Amniotic epithelial cell (primary cell): ENCODE results near the gene TELO2.

Source experiments
- DNase-seq: peaks from one replicate; pipeline ENCODE4 v3.0.0-alpha.2; 2010; ENCODE audit warnings: low read depth

Gene TELO2

DNA sequence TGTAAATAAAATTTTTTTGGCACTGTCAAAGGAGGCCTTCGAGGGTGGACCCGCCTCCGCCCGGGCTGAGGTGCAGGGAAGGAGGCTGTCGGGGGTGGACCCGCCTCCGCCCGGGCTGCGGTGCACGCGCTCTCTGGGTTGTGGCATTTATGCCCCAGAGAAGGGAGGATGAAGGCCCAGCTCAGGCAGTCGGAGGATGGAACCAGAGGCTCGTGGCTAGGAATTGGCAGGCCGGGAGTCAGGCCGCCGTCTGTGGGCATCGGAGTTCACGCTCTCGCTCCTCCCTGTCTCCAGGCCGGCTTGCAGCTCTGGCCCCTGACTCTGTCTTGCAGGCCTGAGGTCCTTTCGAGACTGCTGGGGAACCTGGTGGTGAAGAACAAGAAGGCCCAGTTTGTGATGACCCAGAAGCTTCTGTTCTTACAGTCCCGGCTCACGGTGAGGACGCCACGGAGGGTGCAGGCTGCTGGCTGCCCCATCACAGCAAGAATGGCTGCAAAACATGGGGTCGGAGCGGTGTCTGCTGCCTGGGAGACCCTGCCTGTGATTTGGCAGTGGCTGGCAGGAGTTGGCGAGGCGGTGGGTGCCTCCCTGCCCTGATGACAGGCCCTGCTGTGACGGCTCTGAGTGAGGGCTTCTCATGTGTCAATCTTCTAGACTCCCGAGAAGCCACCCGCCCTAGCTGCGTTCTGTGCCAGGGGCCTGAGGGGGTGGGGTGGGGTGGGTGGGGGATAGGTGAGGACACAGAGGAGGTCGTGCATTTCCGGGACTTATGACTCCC lies 5.9 kb downstream of the TELO2 start:
- no peak for DNase-seq

- no peak for DNase-seq
Measured at GRCh38 chr16:1499756-1500464, 6.8 kb downstream of the TELO2 start.

GRCh38 chr16:1500465-1501150 lies 7.4 kb downstream of the TELO2 start:
- no peak for DNase-seq

GRCh38 chr16:1501630-1502029 lies 8.5 kb downstream of the TELO2 start:
- no peak for DNase-seq

DNA sequence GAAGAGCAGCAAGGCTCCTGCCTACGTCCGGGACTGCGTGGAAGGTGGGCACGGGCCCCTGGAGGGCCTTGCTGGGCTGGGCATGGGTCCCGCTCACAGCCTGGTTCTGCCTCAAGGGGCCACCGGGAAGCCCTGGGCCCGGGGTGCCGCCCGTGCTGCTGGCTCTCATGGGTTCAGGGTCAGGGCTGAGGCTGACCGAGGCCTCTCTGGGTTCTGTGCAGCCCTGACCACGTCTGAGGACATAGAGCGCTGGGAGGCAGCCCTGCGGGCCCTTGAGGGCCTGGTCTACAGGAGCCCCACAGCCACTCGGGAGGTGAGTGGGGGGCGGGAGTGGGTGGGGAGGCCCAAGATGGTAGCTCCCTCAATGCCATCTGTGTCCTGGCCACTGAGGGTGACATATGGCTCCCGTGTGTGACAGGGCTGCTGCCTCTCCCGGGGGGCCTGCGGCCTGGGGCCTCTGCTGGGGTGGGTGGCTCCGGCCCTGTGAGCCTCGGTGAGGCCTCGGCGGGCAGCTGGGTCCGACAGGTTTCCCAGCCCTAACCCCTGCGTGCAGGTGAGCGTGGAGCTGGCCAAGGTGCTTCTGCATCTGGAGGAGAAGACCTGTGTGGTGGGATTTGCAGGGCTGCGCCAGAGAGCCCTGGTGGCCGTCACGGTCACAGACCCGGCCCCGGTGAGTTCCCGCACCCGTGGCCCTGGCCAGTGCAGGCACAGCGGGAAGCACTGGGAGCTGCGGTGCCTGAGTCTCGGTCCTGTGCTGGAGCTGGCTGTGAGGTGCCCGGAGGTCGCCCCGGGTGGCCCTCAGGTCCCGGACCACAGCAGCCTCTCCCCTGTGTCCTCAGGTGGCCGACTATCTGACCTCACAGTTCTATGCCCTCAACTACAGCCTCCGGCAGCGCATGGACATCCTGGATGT lies 9.2 kb downstream of the TELO2 start:
- DNase-seq: no peak

- no peak for DNase-seq
Measured at GRCh38 chr16:1503110-1503955, 10.2 kb downstream of the TELO2 start.

DNA sequence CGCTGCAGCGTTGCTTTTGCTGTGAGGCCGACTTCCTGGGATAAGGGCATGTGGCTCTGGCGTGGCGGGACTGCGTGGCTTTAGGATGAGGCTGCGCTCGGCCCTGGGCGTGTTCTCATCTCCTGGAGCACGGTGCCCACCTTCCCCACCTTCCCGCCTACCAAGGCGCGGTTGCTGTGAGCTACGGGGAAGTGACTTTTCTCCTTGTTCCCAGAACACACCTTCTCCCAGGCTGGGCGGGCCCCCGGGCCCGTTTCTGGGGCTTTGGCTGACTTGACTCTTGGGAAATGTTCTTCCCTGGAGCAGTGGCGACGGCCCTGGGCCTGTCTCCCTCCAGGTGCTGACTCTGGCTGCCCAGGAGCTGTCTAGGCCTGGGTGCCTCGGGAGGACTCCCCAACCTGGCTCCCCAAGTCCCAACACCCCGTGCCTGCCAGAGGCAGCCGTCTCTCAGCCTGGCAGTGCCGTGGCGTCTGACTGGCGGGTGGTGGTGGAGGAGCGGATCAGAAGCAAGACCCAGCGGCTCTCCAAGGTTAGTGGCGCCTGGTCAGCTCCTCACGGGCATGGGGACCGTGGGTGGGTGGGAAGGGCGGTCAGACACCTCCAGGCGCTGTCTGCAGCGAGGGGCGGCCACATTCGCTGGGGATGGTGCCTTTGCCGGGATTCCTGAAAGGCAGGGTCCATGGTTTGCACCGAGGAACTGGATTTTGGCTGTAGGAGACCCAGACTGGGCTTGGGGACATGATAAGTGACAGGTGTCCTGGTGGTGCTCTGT lies 12.1 kb downstream of the TELO2 start:
- no peak for DNase-seq

DNA sequence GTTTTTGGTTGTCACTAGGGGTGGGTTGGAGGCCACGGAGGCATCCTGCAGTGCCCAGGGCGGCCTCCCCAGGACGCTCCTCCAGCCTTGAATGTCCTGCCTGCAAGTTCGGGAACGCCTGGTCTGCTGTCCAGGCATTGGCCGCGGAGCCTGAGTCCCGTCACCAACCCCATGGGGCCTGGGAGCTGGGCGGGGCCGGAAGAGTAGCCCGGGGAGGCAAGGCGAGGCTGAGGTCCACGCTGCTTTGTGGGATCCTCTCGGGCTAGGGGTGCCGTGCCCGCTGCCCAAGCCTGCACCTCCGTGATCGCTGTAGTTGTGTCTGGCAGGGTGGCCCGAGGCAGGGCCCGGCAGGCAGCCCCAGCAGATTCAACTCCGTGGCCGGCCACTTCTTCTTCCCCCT lies 12.8 kb downstream of the TELO2 start:
- no peak for DNase-seq

DNA sequence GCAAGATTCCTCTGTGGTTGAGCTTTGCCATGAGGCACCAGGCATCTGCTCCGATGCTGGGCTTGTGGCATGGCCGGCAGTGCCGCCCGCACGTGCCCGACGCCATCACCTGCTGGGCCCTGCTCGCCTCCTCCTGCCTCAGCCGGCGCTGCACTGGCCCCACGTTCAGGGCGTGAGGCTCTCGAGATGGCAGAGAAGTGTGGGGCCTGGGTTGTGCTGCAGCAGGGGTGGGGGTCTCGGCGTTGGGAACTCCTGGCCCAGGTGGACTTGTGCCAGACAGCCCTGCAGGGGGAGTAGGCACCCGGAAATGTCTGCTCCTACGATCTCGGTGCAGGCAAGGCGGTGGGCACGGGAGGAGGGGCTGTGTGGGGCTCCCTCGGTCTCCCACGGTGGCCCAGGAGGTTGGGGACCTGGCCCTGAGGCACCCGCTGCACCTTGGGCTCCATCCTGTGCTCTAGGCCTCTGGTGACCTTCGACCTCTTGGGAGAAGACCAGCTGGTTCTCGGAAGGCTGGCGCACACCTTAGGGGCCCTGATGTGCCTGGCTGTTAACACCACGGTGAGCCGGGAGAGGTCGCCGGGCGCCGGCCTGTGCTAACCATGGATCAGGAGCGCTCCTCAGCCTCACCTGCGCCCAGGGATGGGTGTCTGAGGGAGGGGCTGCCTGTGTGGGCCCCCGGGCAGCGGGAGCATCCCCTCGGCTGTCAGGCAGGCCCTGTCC lies 13.5 kb downstream of the TELO2 start:
- DNase-seq: no peak

- DNase-seq: no peak
Measured at GRCh38 chr16:1508494-1509187, 15.5 kb downstream of the TELO2 start.

- DNase-seq: no peak
Measured at GRCh38 chr16:1509307-1510221, 16.4 kb downstream of the TELO2 start.

GRCh38 chr16:1510272-1510671 lies 17.1 kb downstream of the TELO2 start:
- DNase-seq: no peak

DNA sequence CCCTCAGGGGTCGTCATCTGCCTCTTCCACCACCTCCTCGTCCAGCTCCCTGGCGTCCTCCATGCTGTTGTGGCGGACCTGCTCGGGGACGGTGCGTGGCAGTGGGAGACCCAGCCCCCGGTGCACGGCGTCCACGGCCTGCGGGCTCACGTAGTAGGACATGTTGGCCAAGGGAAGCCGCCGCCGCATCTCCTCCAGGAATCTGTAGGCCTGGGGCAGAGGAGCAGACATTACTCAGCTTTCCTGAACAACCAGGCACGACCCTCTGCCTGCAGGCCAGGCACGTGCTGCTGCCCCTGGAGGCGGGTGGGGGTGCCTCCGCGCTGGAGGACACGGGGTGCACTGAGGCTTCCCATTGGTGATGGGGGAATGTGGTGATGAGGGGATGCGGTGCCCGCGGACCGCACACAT lies 17.8 kb downstream of the TELO2 start:
- DNase-seq: no peak

GRCh38 chr16:1511662-1512569 lies 18.8 kb downstream of the TELO2 start:
- DNase-seq: peak; percentile 7

GRCh38 chr16:1512774-1513173 lies 19.6 kb downstream of the TELO2 start:
- DNase-seq: no peak

- no peak for DNase-seq
Measured at GRCh38 chr16:1514507-1514906, 21.3 kb downstream of the TELO2 start.

DNA sequence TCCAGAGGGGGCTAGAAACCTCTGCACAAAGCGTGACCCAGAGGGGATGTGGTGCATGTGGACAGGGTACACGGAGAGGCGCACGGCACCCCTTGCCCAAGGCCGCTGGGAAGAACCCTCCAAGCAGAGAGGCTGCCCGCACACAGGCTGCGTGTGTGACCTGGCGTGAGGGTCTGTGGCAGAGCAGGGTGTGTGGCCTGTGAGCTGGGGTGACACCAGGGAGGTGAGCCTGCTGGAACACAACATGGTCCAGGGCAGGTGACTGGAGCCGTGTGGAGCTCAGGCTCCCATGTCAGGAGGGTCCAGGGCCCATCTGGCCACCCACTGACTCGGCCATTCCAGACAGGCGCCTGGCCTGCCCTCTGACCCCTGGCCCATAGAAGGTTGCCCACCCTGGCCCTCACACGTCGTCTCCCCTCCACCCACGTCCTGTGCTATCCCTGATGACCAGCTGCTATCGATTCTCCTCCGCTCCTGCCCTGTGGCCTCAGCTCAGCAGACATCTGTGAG lies 25.5 kb downstream of the TELO2 start:
- DNase-seq: no peak
